ENCODE data around the gene GSTM4. TPM values are rescaled to one million over a fixed set of nuclear protein-coding genes. Genes with fewer than 3 reads are reported as not detected.
A peak's percentile ranks its signal among the peaks of the same experiment; 100 is the strongest.

GSTM4 gene
- total and polyA plus RNA-seq, 2 of the 8 experiments (the other 6 are each of a cell fraction or from before 2014, with no cell fraction given), result 11.3 to 31.4 TPM

DNA sequence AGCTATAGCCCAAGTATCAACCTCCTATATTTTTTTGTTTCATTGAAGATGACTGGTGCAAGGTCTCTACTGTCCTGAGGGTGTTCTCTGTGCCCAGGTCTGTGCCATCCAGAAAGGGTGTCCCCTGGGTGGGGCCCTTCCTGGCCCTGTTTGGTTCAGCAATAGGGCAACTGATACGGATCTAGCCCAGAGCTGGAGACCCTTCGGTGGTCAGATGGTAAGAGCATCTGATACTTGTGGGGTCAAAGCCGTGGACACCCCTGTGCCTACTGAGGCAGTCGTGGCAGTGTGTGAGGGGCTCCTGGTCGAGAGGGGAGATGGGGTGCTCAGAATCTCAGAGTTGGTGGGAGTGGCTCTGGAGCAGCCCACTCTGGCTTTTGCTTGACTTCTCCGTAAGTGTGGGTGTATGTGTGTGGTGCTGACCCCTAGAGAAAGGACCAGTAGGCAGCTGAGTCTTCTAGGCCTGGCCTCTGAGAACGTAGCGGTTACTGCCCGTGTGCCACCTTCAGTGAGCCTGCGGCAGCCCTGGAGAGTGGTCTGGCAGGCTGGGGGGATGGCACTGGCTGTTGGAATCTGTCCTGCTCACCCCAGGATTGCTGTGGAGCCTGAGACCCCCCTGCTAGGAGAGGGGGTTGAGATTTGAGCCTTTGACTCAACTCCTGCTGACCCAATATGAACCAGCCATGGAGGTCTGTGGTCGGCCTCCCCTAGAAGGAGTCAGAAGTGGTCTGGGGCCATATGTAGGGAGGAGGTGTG lies 33.6 kb upstream of the GSTM4 start:
- Histone ChIP-seq H3K56ac (replicated peaks; ENCODE audit: insufficient read length, low read depth, low read length) (no peak overlapping the region), H3K79me2 (ENCODE audit: control insufficient read depth in 1 of 2, insufficient read depth in 2 of 2, low read length in 2 of 2) (peaks cover 0 to 37% of the 10 kb centered on the region in 2 experiments; a peak in 2 of 4 replicates), H3K9ac (replicated peaks in 1 of 4; ENCODE audit: extremely low read depth in 1 of 4, low read depth in 3 of 4, low read length in 3 of 4) (no peak overlapping the region), H3K18ac (ENCODE audit: extremely low read depth, low read length) (no peak overlapping the region), H4K91ac (replicated peaks; ENCODE audit: insufficient read length, low read length) (no peak overlapping the region), H3K27me3 (replicated peaks in 1 of 4; ENCODE audit: control insufficient read depth in 3 of 4, extremely low read depth in 1 of 4, insufficient read depth in 3 of 4, low read length in 3 of 4) (no peaks in the 10 kb centered on the region), H2BK15ac (ENCODE audit: low read length) (no peak overlapping the region), H3K79me1 (ENCODE audit: low read depth, low read length) (peaks cover 17% of the 10 kb centered on the region), H2BK20ac (ENCODE audit: low read length) (no peak overlapping the region), H2BK120ac (replicated peaks; ENCODE audit: low read depth, low read length) (no peak overlapping the region), H3K4ac (replicated peaks; ENCODE audit: insufficient read length, low read depth, low read length) (peak overlapping the region; percentile 75), H4K8ac (ENCODE audit: extremely low read depth, insufficient read depth, low read length) (no peak overlapping the region; the same call in 1 of the 2 replicates), H3K4me3 (ENCODE audit: extremely low read depth in 1 of 4, insufficient read depth in 2 of 4, low read depth in 3 of 4, low read length in 4 of 4) (no peak overlapping the region), H3K23ac (ENCODE audit: insufficient read length) (no peak overlapping the region), H3K27ac (ENCODE audit: low read depth, low read length) (no peak overlapping the region), H3K36me3 (ENCODE audit: control insufficient read depth in 2 of 4, insufficient read depth in 4 of 4, low read length in 3 of 4) (peaks cover 0 to 6% (median 2%) of the 10 kb centered on the region in 4 experiments; a peak in 5 of 8 replicates), H3K14ac (ENCODE audit: insufficient read length) (no peak overlapping the region), H4K5ac (ENCODE audit: insufficient read length, low read depth, low read length) (no peak overlapping the region), H3K4me2 (ENCODE audit: insufficient read depth in 1 of 2, low read depth in 2 of 2, low read length in 2 of 2) (no peak overlapping the region; a peak in 1 of 4 replicates), H4K20me1 (replicated peaks in 1 of 2; ENCODE audit: control insufficient read depth in 1 of 2, insufficient read depth in 2 of 2, low read length in 2 of 2) (peaks cover 5 to 27% of the 10 kb centered on the region in 2 experiments), H2AFZ (ENCODE audit: low read length) (no peak overlapping the region), H3K23me2 (ENCODE audit: low read depth, low read length) (peaks cover 16% of the 10 kb centered on the region), H2AK5ac (ENCODE audit: low read depth, low read length) (no peak overlapping the region), H2BK5ac (ENCODE audit: low read depth, low read length) (no peak overlapping the region), H2BK12ac (ENCODE audit: low read depth, low read length) (no peak overlapping the region), H3K4me1 (replicated peaks in 1 of 4; ENCODE audit: control insufficient read depth in 3 of 4, insufficient read depth in 4 of 4, low read length in 3 of 4) (peaks cover 3 to 18% (median 11%) of the 10 kb centered on the region in 4 experiments), H3K9me3 (ENCODE audit: insufficient read depth in 2 of 2, low read depth in 1 of 2, low read length in 1 of 2) (no peaks in the 10 kb centered on the region)
- DNase-seq (ENCODE audit: low read depth in 1 of 2, low spot score in 2 of 2) (no peak), FAIRE-seq (no peak)
- POLR2A ChIA-PET (ENCODE audit: partially characterized antibody), result no interaction called here
- no peak for TF ChIP-seq TAF1 (IDR thresholded peaks at IDR 0.05; ENCODE audit: low read depth, low read length)
- TF ChIP-seq CHD1 (IDR thresholded peaks at IDR 0.05; ENCODE audit: low read depth, low read length), result no peak
- no peak for TF ChIP-seq BRCA1 (IDR thresholded peaks at IDR 0.05; ENCODE audit: low read depth, low read length)
- TF ChIP-seq KDM5A (IDR thresholded peaks at IDR 0.05; ENCODE audit: low read length), result no peak
- TF ChIP-seq RBBP5 (IDR thresholded peaks at IDR 0.05; ENCODE audit: borderline replicate concordance, low read depth, low read length), result no peak
- TF ChIP-seq KDM4A (IDR thresholded peaks at IDR 0.05; ENCODE audit: low read depth, low read length, severe bottlenecking), result no peak
- CTCF ChIA-PET (ENCODE audit: partially characterized antibody), result interaction anchor here (0.8 kb wide), 1 partner anchor 76 kb away, joined by 3 read pairs; no protein-coding TSS in a partner anchor
- 85% methylated on average over 11 of the region's 11 CpGs; no CpG with 5 or more reads in 1 of the 2 experiments for WGBS, 2 experiments (ENCODE audit: extremely low coverage in 1 of 2, insufficient coverage in 1 of 2, insufficient read length in 1 of 2, insufficient replicate concordance in 2 of 2, low coverage in 1 of 2, low lambda C conversion rate in 2 of 2, missing lambda C conversion rate in 1 of 2)
